HG02938 (cell line): ENCODE data around the gene MAPK13.
"Not testable (repeated sequence)": the region's sequence is repeated elsewhere in the genome, so short reads cannot be mapped to it uniquely, and the experiment has no call there.

ENCODE experiments used
- ATAC-seq: cut with Tn5 transposase; IDR thresholded peaks from one replicate; pipeline ENCODE4 v1.9.1; 2021; ENCODE audit warnings: mild to moderate bottlenecking, moderate library complexity; ENCODE audit not compliant: unreplicated experiment

The MAPK13 gene

DNA sequence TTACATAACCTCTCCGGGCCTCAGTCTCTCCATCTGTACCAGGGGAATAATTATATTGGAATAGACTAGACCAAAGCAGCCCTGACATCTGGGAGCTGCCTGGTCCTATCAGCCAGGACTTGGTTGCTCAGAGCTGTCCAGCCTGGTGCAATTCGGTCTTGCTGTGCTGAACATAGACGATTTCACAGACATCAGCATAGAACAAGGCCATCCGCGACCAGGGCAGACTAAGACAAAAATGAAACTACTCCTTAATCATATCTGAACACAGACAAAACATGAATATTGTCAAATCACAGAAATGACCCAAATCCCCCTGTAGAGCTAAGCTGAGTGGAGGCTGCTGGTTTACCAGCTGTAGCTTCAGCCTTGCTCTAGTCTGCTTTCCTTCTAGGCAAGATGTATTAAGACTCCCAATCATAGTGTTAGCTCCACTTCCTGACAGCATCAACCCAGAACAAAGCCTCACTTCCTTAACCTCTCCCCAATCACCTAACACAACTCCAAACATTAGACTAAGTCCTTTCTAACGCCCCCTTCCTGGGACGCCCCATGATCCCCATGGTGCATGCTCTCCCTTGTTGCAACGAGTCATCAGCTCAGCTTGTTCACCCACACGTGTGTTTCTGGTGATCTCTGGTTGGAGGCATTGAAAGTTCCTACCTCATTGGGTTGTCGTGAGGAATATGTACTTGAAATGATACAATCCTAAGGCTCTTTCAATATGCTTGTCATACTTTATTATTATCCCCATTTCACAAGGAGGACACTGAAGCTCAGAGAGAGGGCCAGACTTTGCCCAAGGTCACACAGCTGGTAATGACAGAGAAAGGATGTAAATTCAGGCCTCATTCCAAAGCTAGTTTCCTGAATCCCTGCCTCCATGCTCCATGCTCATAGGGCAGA, 3.5 kb upstream of the MAPK13 start:
- ATAC-seq: no peak

DNA sequence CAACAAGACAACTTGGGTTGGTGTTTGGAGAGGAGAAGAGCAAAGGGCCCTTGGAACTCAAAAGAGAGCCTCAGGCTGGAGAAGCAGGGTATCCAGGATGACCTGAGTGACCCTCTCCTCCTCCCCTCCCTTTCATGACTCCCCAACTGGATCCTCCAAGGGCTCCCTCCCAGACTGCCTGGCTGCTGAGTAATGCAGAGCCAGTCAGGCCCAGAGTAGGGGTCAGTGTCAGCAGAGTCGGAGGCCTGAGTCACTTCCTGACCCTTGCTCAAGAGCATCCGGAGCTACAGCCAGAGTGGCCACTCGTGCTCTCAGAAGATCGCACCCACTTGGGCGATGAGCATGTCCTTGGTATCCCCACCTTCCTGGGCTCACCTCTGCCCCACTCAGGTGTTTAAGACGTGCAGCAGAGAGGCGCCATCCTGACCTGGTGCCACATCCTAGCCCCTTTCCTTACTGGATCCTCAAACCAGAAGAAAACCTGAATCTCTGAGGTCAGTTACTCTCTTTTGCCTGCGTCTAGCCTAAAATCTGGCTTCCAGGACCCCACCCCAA, 2.8 kb upstream of the MAPK13 start:
- no peak for ATAC-seq

DNA sequence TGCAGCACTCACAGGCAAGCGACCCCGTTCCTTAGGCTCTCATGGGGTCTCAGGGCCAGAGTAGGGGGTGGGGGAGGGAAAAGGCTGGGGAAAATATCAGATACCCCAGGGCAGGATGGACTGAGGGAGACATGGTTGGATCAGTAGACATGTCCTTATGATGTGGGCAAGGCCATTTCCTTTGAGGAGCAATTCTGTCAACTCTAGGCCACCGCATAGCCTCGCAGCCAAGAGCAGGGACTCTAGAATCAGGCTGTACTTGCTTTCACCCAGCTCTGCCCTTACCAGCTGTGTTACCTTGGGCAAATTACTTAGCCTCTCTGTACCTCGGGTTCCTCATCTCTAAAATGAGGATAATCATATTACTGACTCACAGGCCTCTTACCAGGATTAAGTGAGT, 2.2 kb upstream of the MAPK13 start:
- ATAC-seq: no peak

DNA sequence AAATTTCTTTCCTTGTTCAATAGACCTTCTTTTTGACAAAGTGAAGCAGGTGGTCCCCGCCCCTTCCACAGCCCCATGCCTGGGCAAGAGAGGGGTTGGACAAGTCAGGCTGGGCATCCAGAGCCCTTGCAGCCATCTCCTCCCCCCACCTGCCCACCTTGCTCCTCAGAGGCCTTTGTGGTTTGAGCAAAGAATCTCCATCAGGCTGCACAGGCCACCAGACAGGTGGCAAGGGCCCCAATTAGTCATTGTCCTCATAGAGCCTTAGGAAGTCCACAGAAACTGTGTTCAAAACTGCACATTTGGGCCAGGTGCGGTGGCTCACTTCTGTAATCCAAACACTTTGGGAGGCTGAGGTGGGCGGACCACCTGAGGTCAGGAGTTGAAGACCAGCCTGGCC, 1.5 kb upstream of the MAPK13 start:
- no peak for ATAC-seq

- ATAC-seq: not testable (repeated sequence)
Observed at GRCh38 chr6:36129334-36129733, 979 bp upstream of the MAPK13 start.

GRCh38 chr6:36130667-36131510, 576 bp downstream of the MAPK13 start:
- ATAC-seq: no peak

GRCh38 chr6:36131511-36132245, 1.4 kb downstream of the MAPK13 start:
- peak; percentile 90 for ATAC-seq

DNA sequence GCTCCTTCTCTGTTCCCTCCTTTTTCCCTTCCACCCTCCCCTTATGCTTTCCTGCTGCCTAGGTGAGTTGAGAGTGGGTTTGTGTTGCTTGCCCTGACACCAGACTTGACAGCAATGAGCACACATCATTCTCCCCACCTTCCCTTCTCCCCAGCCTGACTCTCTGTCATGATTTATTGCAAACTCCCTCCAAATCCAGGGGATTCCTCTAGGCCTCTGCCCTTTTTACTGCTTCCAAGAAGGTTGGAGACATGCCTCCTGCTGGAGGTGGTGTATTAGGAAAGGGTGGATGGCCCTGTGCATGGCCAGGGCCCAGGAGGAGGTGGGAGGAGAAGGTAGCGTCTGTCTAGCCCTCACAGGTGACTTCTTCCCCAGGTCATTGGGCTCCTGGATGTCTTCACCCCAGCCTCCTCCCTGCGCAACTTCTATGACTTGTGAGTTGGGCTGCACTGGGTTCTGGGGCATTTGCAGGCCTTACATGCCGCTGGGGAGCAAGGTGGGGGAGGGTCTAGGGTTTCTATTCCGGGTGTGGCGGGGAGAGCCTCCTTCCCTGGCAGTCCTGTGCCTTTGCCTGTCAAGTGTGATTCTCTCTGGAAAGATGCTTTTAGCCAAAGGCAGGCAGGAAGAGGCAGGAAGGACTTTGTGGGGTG, 2.1 kb downstream of the MAPK13 start:
- ATAC-seq: no peak

- ATAC-seq: no peak
Observed at GRCh38 chr6:36133148-36133547, 2.8 kb downstream of the MAPK13 start.

DNA sequence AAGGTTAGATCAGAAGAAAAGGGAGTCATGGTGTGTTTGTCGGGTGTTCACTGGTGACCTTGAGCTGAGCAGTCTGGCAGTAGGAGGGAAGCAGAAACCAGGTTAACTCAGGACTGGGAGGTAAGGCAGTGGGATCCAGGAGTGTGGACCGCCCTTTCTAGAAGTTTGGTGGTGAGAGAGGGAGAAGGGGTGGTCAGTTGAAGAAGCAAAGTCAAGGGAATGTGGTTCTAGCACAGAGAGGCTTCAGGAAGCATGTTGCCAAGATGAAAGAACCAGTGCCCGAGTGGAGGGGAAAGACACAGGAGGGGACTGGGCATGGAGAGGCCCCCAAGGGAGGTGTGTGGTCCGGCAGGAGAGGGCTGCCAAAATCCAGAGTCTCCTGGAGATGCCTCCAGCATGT, 3.6 kb downstream of the MAPK13 start:
- ATAC-seq: no peak

DNA sequence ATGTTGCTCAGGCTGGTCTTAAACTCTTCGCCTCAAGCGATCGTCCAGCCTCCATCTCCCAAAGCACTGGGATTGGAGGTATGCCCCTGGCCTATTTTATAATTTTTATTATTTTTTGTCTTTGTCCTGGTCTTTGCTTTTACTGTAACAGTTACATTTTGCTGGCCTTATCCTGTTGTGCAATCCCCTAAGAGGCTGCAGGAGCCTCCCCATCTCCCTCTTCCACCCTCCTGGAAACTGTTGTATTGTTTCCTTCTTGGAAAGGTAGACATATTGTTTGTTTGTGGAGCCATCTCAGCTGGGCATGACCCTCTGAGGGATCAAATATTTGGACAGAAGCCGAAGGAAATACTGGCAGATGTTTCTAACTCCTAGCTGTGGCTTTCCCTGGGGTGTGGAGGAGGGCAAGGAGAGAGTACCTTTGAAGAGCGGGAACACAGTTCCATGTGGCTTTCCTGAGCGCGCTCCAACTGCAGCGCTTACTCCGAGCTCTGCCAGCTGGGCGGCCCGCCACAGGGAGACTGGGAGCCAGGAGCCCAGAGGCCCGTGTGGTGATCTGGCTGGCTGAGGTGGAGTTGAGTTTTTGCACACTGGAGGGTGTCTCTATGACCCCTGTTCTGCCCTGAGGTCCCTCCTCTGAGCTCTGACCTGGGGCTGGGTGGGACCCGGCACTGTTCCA, 4.9 kb downstream of the MAPK13 start:
- ATAC-seq: no peak

DNA sequence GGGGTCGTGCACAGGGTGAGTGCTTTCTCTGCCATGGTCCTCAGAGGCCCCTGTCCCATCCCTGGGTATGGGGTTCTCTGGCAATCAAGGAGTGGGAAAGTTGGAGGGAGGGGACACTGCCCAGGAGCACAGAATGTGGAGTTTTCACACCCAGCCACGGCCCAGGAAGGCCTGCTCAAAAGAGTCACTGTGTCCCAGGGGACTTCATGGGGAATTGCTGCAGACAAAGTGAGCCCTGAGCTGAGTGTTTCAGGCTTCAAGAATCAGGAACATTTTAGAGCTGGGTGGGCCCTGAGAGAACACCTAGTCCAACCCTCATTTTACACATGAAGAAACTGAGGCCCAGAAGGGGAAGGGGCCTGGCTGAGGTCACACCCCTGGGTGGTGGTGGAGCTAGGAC, 5.7 kb downstream of the MAPK13 start:
- no peak for ATAC-seq

GRCh38 chr6:36136551-36136950, 6.2 kb downstream of the MAPK13 start:
- no peak for ATAC-seq

- no peak for ATAC-seq
Observed at GRCh38 chr6:36138667-36139066, 8.4 kb downstream of the MAPK13 start.

GRCh38 chr6:36139431-36139830, 9.1 kb downstream of the MAPK13 start:
- ATAC-seq: no peak

DNA sequence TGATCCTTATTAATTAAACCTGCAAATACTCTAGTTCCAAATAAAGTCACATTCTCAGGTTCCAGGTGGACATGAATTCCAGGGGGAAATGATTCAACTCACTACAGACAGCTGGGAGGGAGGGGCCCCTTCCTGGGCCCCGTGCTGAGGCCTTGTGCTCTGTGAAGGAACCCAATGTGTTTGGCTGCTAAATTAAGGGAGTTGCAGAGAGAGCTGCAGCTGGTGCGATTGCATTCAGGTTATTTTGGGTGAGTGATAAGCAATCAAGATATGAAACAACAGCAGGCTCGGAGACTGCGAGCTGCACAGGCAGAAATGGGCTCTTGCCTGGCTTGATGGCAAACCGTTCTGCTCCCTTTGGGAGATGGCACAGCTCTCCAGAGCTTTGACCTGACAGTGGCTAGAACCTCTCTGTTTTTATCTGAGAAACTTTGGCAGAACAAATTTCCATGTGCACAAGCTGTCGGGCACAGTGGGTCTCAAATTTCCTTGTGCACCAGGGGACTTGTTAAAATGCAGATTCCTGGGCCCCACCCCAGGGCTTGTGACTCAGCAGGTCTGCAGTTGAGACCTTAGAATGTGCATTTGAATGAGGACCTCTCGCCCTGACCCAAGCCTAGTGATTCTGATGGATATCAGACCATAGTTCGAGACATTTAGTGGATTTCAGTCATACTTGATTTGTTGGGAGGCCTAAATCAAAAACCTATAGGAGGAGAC, 9.8 kb downstream of the MAPK13 start:
- no peak for ATAC-seq

DNA sequence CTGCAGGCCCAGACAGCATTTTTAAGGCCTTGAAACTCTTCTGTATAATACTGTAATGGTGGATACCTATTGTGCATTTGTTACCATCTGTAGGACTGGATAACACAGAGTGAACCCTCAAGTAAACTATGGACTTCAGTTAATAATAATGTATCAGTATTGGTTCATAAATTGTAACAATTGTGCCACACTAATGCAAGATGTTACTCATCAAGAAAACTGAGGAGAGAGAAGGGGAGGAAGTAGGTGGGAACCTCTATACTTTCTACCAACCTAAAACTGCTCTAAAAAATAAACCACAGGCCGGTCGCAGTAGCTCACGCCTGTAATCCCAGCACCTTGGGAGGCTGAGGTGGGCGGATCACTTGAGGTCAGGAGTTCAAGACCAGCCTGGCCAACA, 10.8 kb downstream of the MAPK13 start:
- no peak for ATAC-seq

- ATAC-seq: no peak
Observed at GRCh38 chr6:36141961-36142360, 11.6 kb downstream of the MAPK13 start.
